ENCODE data around the gene ISM1.

The ISM1 gene

GRCh38 chr20:13243826-13244376, 22.8 kb downstream of the ISM1 start:
- Histone ChIP-seq H3K27me3 (ENCODE audit: insufficient read depth, poor library complexity, severe bottlenecking) (peaks cover 2% of the 10 kb centered on the region), H3K27ac (replicated peaks) (no peak overlapping the region), H3K4me3 (replicated peaks; ENCODE audit: insufficient read depth, low read length) (no peak overlapping the region)
- TF ChIP-seq POLR2AphosphoS5 (IDR thresholded peaks at IDR 0.05; ENCODE audit: low read depth) (no peak), CTCF (IDR thresholded peaks at IDR 0.05; ENCODE audit: insufficient read depth, low read length) (no peak), REST (IDR thresholded peaks at IDR 0.05; ENCODE audit: insufficient replicate concordance, low read depth) (no peak), GABPA (IDR thresholded peaks at IDR 0.05; ENCODE audit: low read depth) (no peak), SPI1 (IDR thresholded peaks at IDR 0.05; ENCODE audit: borderline replicate concordance, low read depth) (no peak)
- no peak for DNase-seq (ENCODE audit: low read depth in 1 of 2, low spot score in 1 of 2)

GRCh38 chr20:13245250-13245723, 24.2 kb downstream of the ISM1 start:
- H3K4me3 ChIP-seq (replicated peaks; ENCODE audit: insufficient read depth, low read length) = no peak overlapping the region
- no peak for DNase-seq (ENCODE audit: low read depth in 1 of 2, low spot score in 1 of 2)
- no peak overlapping the region for H3K27ac ChIP-seq (replicated peaks)
- TF ChIP-seq SPI1 (IDR thresholded peaks at IDR 0.05; ENCODE audit: borderline replicate concordance, low read depth) (no peak), REST (IDR thresholded peaks at IDR 0.05; ENCODE audit: insufficient replicate concordance, low read depth) (no peak), POLR2AphosphoS5 (IDR thresholded peaks at IDR 0.05; ENCODE audit: low read depth) (no peak), GABPA (IDR thresholded peaks at IDR 0.05; ENCODE audit: low read depth) (no peak), CTCF (IDR thresholded peaks at IDR 0.05; ENCODE audit: insufficient read depth, low read length) (no peak)
- peaks cover 2% of the 10 kb centered on the region for H3K27me3 ChIP-seq (ENCODE audit: insufficient read depth, poor library complexity, severe bottlenecking)

GRCh38 chr20:13249118-13249797, 28.2 kb downstream of the ISM1 start:
- H3K27ac ChIP-seq (replicated peaks) = no peak overlapping the region
- H3K27me3 ChIP-seq (ENCODE audit: insufficient read depth, poor library complexity, severe bottlenecking) = peaks cover 2% of the 10 kb centered on the region
- H3K4me3 ChIP-seq (replicated peaks; ENCODE audit: insufficient read depth, low read length) = no peak overlapping the region
- no peak for TF ChIP-seq GABPA (IDR thresholded peaks at IDR 0.05; ENCODE audit: low read depth)
- TF ChIP-seq REST (IDR thresholded peaks at IDR 0.05; ENCODE audit: insufficient replicate concordance, low read depth) = no peak
- no peak for TF ChIP-seq CTCF (IDR thresholded peaks at IDR 0.05; ENCODE audit: insufficient read depth, low read length)
- TF ChIP-seq SPI1 (IDR thresholded peaks at IDR 0.05; ENCODE audit: borderline replicate concordance, low read depth) = no peak
- TF ChIP-seq POLR2AphosphoS5 (IDR thresholded peaks at IDR 0.05; ENCODE audit: low read depth) = no peak
- DNase-seq (ENCODE audit: low read depth in 1 of 2, low spot score in 1 of 2) = no peak

Data from HL-60 (cell line).